ENCODE measurements around the gene CYP46A1.
"Not testable (repeated sequence)": the region's sequence is repeated elsewhere in the genome, so short reads cannot be mapped to it uniquely, and the experiment has no call there.

CYP46A1 gene

GRCh38 chr14:99757331-99758070 is 73.4 kb downstream of the CYP46A1 start:
- no peak for DNase-seq (ENCODE audit: low read depth in 2 of 2)

DNA sequence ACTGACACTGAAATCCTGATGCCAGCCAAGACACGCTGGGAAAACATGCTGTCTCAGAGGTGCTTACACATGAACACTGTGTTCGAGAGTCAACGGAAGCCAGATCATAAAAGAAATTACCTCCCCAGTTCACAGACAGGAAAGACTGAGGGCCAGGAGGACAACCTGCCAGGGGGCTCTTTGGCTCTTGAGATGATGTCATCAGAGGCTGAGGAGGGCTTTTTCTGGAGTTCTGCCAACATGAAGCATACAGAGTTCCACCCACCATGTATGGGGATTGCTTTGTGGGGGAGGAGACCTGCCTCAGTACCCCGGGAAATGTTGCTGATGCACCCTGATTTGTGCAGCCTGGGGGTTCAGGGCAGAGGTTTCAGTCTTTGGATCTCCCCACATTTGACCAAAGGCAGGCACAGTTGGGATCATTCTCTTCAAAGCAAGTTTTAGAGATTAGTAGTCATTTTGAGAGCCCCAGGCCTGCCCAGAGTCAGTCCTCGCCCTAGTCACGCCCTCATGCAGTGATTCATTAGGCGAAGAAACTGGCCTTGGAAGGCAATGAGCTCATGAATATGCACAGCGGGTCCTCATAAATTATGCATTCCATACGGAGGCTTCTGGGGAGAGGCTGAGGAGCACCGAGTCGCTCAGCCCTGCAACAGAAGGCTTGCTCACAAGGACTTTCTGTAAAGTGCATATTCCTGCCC is 74.2 kb downstream of the CYP46A1 start:
- DNase-seq (ENCODE audit: low read depth in 2 of 2) = no peak

- no peak for DNase-seq (ENCODE audit: low read depth in 2 of 2)
Measured at GRCh38 chr14:99758872-99759545, 74.9 kb downstream of the CYP46A1 start.

DNA sequence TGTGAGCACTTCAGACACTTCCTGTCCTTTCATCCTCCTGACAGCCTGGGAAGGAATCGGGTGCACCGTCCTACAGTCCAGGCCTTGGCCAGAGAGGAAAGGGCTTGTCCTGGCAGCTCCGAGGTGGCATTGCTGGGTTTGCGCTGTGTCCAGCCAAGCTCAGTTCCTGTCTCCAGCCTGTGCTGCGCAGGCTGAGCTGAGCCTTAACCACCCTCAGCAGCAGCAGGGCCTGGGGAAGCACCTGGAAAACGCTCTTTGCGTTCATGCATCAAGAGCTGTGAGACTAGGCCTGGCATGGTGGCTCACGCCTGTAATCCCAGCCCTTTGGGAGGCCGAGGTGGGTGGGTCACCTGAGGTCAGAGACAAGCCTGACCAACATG is 75.4 kb downstream of the CYP46A1 start:
- DNase-seq (ENCODE audit: low read depth in 2 of 2) = no peak

DNA sequence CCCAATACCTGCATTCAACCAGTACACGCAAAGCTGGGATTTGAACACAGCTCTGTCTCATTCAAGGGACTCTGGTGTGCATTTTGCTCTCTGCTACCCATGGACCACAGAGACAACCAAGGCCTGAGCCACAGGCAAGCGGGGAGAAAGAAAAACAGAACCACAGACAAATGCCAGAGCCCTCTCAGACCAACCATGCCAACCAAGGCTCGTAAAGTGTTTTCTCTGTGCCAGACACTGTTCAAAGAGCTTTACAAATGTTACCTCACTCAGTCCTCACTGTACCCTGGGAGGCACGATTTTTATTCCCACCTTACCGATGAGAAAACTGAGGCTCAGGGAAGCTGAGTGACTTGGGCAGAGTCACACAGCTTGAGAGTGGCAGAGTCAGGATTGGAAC is 76.7 kb downstream of the CYP46A1 start:
- DNase-seq (ENCODE audit: low read depth in 2 of 2) = no peak

DNA sequence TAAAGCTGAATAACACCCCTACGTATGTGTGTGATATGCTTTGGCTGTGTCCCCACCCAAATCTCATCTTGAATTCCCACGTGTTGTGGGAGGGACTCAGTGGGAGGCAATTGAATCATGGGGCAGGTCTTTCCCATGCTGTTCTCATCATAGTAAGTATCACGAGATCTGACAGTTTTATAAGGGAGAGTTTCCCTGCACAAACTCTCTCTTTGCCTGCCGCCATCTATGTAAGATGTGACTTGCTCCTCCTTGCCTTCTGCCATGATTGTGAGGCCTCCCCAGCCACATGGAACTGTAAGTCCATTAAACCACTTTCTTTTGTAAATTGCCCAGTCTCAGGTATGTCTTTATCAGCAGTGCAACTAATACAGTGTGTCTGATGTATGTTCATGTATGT is 78.8 kb downstream of the CYP46A1 start:
- DNase-seq (ENCODE audit: low read depth in 2 of 2) = not testable (repeated sequence)

DNA sequence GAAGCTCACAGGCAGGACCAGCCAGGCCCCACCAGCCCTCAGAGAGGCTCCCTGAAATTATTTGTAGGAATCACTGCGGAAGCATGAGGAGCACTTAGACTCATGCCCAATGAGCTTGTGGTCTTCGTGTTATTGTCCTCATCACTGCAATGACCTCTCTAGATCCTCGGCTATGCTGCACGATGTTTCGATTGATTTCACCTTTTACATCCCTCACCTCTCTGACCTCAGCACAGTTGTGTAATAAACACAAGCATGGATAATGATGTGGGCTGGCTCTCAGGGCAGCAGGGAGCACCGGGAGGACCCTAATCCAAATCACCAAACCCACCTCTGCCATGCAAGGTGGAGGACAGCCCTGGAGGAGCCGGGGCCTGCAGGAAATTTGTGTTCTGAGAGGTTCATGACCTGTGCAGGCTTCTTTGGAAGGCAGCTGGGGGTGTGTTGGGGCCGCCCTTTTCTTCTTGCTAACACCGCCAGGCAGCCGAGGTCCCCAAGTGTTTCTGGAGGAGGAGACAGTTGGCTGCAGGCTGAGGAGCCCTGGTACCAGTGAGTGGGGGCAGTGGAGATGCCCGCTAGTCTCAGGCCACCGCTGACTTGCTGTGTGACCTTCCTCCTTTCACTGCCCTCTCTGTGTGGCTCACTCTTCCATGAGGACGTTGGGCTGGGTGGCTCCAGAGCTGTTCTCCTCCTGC is 79.6 kb downstream of the CYP46A1 start:
- no peak for DNase-seq (ENCODE audit: low read depth in 2 of 2)

DNA sequence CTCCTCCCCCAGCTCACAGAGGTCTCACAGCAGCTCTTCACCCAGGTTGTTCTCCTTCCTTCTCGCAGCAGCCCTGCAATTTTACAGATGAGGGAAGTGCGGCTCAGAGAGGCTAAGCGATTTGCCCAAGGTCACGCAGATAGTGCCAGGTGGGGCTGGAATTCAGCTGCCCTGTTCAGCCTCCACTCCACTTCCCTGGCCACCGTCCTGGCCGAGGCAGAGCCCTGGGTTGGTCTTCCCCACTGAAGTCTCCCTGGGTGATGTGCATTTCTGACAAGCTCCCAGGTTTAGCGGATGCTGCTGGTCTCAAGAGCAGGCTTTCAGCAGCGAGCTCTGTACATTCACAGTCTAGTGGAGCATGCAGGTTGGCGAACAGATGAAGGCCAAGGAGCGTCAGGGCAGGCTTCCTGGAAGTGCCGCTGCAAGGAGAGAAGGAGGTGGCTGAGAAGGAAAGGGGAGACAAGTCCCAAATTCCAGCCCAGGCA is 80.2 kb downstream of the CYP46A1 start:
- no peak for DNase-seq (ENCODE audit: low read depth in 2 of 2)

GRCh38 chr14:99768381-99768780 is 84.3 kb downstream of the CYP46A1 start:
- DNase-seq (ENCODE audit: low read depth in 2 of 2) = no peak

- no peak for DNase-seq (ENCODE audit: low read depth in 2 of 2)
Measured at GRCh38 chr14:99769123-99769522, 85.0 kb downstream of the CYP46A1 start.

DNA sequence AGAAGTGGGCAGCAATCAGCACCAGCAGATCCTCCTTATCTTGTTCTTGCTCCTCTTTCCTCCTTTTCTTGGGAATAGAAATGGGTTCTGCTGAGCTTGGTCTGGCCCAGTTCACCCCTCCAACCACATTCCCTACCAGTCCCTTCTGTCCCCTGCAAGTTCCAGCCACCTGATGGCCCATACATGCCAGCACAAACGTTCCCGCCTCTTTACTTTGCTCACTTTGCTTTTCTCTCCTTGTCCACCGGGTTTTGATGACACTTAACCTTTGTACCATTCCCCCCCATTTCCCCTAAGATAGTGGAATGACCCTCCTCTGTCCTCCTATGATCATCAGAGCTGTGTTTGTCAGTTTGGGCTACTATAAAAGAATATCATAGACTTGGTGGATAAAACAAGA is 85.7 kb downstream of the CYP46A1 start:
- no peak for DNase-seq (ENCODE audit: low read depth in 2 of 2)

GRCh38 chr14:99772371-99773283 is 88.5 kb downstream of the CYP46A1 start:
- no peak for DNase-seq (ENCODE audit: low read depth in 2 of 2)

DNA sequence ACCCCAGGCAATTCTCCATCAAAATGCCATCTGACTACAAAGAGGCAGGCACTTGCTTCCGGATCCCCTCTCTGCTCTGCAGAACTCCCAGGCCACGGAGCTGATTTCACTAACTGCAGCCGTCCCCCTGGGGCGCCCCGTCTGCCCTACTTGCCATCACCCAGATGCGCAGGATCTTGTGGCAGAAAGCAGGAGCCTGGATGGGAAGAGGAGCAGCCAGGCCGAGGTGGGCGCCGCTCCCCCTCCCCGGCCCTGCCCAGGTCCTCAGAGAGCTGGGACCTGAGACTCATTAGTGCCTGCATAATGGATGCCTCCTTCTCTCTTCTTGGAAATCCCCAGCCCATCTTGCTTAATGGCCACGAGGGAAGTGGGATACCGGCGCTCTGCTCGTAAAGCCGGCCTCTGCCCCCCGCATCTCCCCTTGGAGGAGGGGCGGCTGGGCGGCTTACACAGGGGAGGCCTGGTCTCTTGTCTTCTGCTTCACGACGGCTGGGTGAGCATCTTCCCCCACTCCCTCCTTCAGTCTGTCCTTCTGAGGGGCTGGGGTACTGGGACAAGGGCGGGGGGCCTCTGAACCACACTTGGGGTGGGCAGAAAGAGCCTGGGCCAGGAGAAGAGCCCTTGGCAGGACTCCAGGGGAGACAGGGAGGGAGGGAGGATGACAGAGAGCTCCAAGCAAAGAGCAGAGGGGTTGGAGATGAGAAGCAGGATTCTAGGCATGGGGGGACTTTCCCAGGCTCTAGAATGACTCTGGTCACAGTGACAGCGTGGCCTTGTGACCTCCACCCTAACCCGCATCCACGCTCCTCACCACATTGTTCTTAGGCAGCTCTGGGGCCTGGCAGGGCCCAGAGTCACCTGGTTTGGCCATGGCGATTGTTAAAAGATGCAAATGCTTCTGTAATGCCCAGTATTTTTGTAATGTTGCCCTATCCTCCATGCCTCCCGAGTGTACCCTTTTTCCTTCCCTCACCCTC is 89.7 kb downstream of the CYP46A1 start:
- no peak for DNase-seq (ENCODE audit: low read depth in 2 of 2)

DNA sequence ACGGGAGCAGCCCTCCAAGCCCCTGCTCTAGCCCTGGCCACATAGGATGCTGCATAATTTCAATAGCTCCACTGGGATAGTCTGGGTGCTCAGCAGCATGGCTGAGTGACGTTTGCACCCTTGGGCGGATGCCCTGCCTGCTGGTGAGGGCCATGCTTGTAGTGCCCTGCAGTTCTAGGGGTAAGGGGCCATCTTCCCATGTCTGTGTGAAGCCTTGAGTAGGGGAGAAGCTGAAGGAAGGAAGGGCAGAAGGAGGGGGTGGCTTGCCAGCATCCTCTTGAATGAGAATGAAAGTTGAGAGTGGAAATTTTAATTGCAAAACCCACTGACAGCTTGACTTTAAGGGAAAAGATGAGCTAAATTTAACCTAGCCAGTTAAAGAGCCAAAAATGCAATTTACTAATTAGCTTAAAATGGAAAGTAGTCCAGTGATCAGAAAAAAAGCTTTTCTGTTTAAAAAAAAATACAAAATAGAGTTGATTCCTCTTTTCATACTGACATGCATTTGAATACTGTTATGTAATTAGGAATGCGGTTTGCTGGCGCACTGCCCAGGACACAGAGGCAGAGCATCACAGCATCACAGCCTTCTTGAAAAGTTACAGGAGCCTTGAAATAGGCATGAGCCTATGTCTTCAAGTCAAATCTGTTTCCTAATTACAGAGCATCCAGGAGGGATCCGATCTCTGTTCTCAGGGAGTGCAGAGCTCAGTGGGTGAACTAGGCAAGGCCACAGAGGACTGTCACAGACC is 90.6 kb downstream of the CYP46A1 start:
- no peak for DNase-seq (ENCODE audit: low read depth in 2 of 2)

GRCh38 chr14:99775351-99775750 is 91.3 kb downstream of the CYP46A1 start:
- no peak for DNase-seq (ENCODE audit: low read depth in 2 of 2)
